H9 (cell line): Measurements from ENCODE around the gene KLHDC10. TPM values are rescaled to one million over a fixed set of nuclear protein-coding genes. Genes with fewer than 3 reads are reported as not detected.

Experiments
- DNase-seq: peaks from one replicate; pipeline ENCODE4 v3.0.0-alpha.2; 2017
- H2AFZ ChIP-seq: one replicate; pipeline ENCODE4 v1.6.1; 2013; ENCODE audit warnings: mild to moderate bottlenecking, low read length, control low read depth, moderate library complexity
- H2AK5ac ChIP-seq: 2 replicates; pipeline ENCODE4 v1.6.1; 2013; ENCODE audit warnings: low read length, control low read depth, mixed read lengths; ENCODE audit not compliant: insufficient read length
- H2BK120ac ChIP-seq: one replicate; pipeline ENCODE4 v1.6.1; 2013; ENCODE audit warnings: low read depth, mild to moderate bottlenecking, low read length, control low read depth, inconsistent platforms; ENCODE audit not compliant: poor library complexity, severe bottlenecking
- H2BK12ac ChIP-seq: 2 replicates; pipeline ENCODE4 v1.6.1; 2013; ENCODE audit warnings: low read length, control low read depth, mixed read lengths, low read depth; ENCODE audit not compliant: insufficient read length
- H2BK15ac ChIP-seq: 2 replicates; pipeline ENCODE4 v1.6.1; 2013; ENCODE audit warnings: low read depth, low read length, control low read depth
- H2BK20ac ChIP-seq: one replicate; pipeline ENCODE4 v1.6.1; 2013; ENCODE audit warnings: low read depth, mild to moderate bottlenecking, low read length, control low read depth, inconsistent platforms; ENCODE audit not compliant: poor library complexity, severe bottlenecking
- H2BK5ac ChIP-seq: 2 replicates; pipeline ENCODE4 v1.6.1; 2013; ENCODE audit warnings: low read length, control low read depth, mixed read lengths; ENCODE audit not compliant: insufficient read length
- H3K14ac ChIP-seq: 2 replicates; pipeline ENCODE4 v1.6.1; 2013; ENCODE audit warnings: low read length, control low read depth; ENCODE audit not compliant: insufficient read depth
- H3K18ac ChIP-seq: 2 replicates; pipeline ENCODE4 v1.6.1; 2013; ENCODE audit warnings: low read depth, mild to moderate bottlenecking, mixed read lengths, low read length, control low read depth; ENCODE audit not compliant: insufficient read length
- H3K23ac ChIP-seq: 2 replicates; pipeline ENCODE4 v1.6.1; 2013; ENCODE audit warnings: low read length, control low read depth, mixed read lengths, low read depth; ENCODE audit not compliant: insufficient read length
- H3K23me2 ChIP-seq: 2 replicates; pipeline ENCODE4 v1.6.1; 2013; ENCODE audit warnings: low read depth, mild to moderate bottlenecking, mixed read lengths, low read length, control low read depth; ENCODE audit not compliant: insufficient read length, poor library complexity, severe bottlenecking
- H3K27ac ChIP-seq: 2 replicates; pipeline ENCODE4 v1.5.1; 2013; ENCODE audit warnings: low read length, control low read depth, mixed read lengths, low read depth; ENCODE audit not compliant: insufficient read length
- H3K27me3 ChIP-seq: 2 replicates; pipeline ENCODE4 v1.6.1; 2013; ENCODE audit warnings: low read length, control low read depth, inconsistent platforms; ENCODE audit not compliant: insufficient read depth
- H3K4ac ChIP-seq: 2 replicates; pipeline ENCODE4 v1.6.1; 2013; ENCODE audit warnings: low read depth, mild to moderate bottlenecking, control low read depth, inconsistent platforms, low read length, moderate library complexity
- H3K4me1 ChIP-seq: 2 replicates; pipeline ENCODE4 v1.6.1; 2013; ENCODE audit warnings: low read length, control low read depth, inconsistent platforms; ENCODE audit not compliant: insufficient read depth
- H3K4me2 ChIP-seq: 2 replicates; pipeline ENCODE4 v1.6.1; 2013; ENCODE audit warnings: low read length, control low read depth, mixed read lengths; ENCODE audit not compliant: insufficient read length, insufficient read depth
- H3K56ac ChIP-seq: 2 replicates; pipeline ENCODE4 v1.6.1; 2013; ENCODE audit warnings: low read depth, mild to moderate bottlenecking, mixed read lengths, low read length, control low read depth; ENCODE audit not compliant: insufficient read length
- H3K79me1 ChIP-seq: 2 replicates; pipeline ENCODE4 v1.6.1; 2013; ENCODE audit warnings: low read depth, mild to moderate bottlenecking, moderate library complexity, low read length, control low read depth, inconsistent platforms; ENCODE audit not compliant: insufficient read depth, poor library complexity, severe bottlenecking
- H3K79me2 ChIP-seq: 2 replicates; pipeline ENCODE4 v1.6.1; 2013; ENCODE audit warnings: low read length, control low read depth, inconsistent platforms; ENCODE audit not compliant: insufficient read depth
- H3K9ac ChIP-seq: 2 replicates; pipeline ENCODE4 v1.6.1; 2013; ENCODE audit warnings: low read length, control low read depth, mixed read lengths; ENCODE audit not compliant: insufficient read length; ENCODE audit errors: extremely low read depth
- H3K9me3 ChIP-seq: one replicate; pipeline ENCODE4 v1.6.1; 2013; ENCODE audit warnings: low read depth, low read length, inconsistent platforms; ENCODE audit not compliant: control insufficient read depth
- H3T11ph ChIP-seq: one replicate; pipeline ENCODE4 v1.6.1; 2013; ENCODE audit warnings: mild to moderate bottlenecking, low read length, control low read depth, inconsistent platforms
- H4K20me1 ChIP-seq: one replicate; pipeline ENCODE4 v1.6.1; 2013; ENCODE audit not compliant: control insufficient read depth, insufficient read length, insufficient read depth
- H4K5ac ChIP-seq: 2 replicates; pipeline ENCODE4 v1.6.1; 2013; ENCODE audit warnings: low read depth, mild to moderate bottlenecking, mixed read lengths, low read length, control low read depth; ENCODE audit not compliant: insufficient read length
- H4K8ac ChIP-seq: replicated peaks from 2 replicates; pipeline ENCODE4 v1.6.1; 2013; ENCODE audit warnings: low read length, control low read depth, mixed read lengths, low read depth; ENCODE audit not compliant: insufficient read length
- H4K91ac ChIP-seq: 2 replicates; pipeline ENCODE4 v1.6.1; 2013; ENCODE audit warnings: low read depth, mild to moderate bottlenecking, moderate library complexity, mixed read lengths, low read length, control low read depth; ENCODE audit not compliant: insufficient read length
- H3K27ac Mint-ChIP-seq, 3 experiments: 2 replicates in 2 of 3; 3 replicates in 1 of 3; pipeline ENCODE4 v1.8.0; 2020 to 2021; ENCODE audit warnings: mixed read lengths in 3 of 3, mild to moderate bottlenecking in 1 of 3, moderate library complexity in 1 of 3
- H3K27me3 Mint-ChIP-seq: 2 replicates; pipeline ENCODE4 v1.8.0; 2021; ENCODE audit warnings: low read depth, mild to moderate bottlenecking, moderate library complexity, mixed read lengths
- H3K36me3 Mint-ChIP-seq, 3 experiments: 2 replicates in 2 of 3; 3 replicates in 1 of 3; pipeline ENCODE4 v1.8.0; 2020 to 2021; ENCODE audit warnings: low read depth in 3 of 3, mixed read lengths in 3 of 3; ENCODE audit not compliant: insufficient read depth in 1 of 3
- H3K4me1 Mint-ChIP-seq, 2 experiments: 2 replicates each; pipeline ENCODE4 v1.8.0; 2020; ENCODE audit warnings: mixed read lengths in 2 of 2
- H3K4me3 Mint-ChIP-seq, 2 experiments: 2 replicates in 1 of 2; 3 replicates in 1 of 2; pipeline ENCODE4 v1.8.0; 2020 to 2021; ENCODE audit warnings: mild to moderate bottlenecking in 2 of 2, mixed read lengths in 2 of 2, moderate library complexity in 1 of 2
- H3K9me3 Mint-ChIP-seq, 2 experiments: 2 replicates in 1 of 2; 3 replicates in 1 of 2; pipeline ENCODE4 v1.8.0; 2020; ENCODE audit warnings: mild to moderate bottlenecking in 2 of 2, mixed read lengths in 2 of 2, moderate library complexity in 1 of 2
- CTCF ChIP-seq: fragments of 200-600 bp; sonication (generic); conservative IDR thresholded peaks from 3 replicates; pipeline ENCODE4 v1.8.0; 2021; ENCODE audit warnings: antibody characterized with exemption, mild to moderate bottlenecking
- WGBS: extraction: QIAGEN DNeasy Blood & Tissue Kit; methylation state at CpG from one replicate; pipeline ENCODE4 v1.1.7; 2013; ENCODE audit warnings: missing lambda C conversion rate, low lambda C conversion rate, mixed read lengths; ENCODE audit not compliant: insufficient read length; ENCODE audit errors: extremely low coverage; 5-methylcytosine and 5-hydroxymethylcytosine counted together
- total RNA-seq: library from RNA; stranded (reverse); gene quantifications from 2 replicates; pipeline ENCODE4 v1.2.1, GENCODE V29; 2021

KLHDC10 gene
- total RNA-seq, 1 experiment from 2014 or later = 17.3 TPM

- H4K20me1 ChIP-seq = no peaks in the 10 kb centered on the region
- H3K56ac ChIP-seq = no peak overlapping the region
- no peak overlapping the region for H2BK20ac ChIP-seq
- H3K14ac ChIP-seq = no peak overlapping the region
- no peak overlapping the region for H3K27ac Mint-ChIP-seq
- H4K91ac ChIP-seq = no peak overlapping the region
- H3K9me3 ChIP-seq = no peaks in the 10 kb centered on the region
- no peak overlapping the region for H2BK15ac ChIP-seq
- H3K4me1 Mint-ChIP-seq = peaks cover 0 to 4% of the 10 kb centered on the region in 2 experiments; a peak in 1 of 4 replicates
- H3K79me1 ChIP-seq = no peaks in the 10 kb centered on the region
- no peak overlapping the region for H2AFZ ChIP-seq
- no peak overlapping the region for H3K4me2 ChIP-seq
- no peaks in the 10 kb centered on the region for H3K27me3 ChIP-seq
- H2AK5ac ChIP-seq = no peak overlapping the region
- no peak overlapping the region for H2BK12ac ChIP-seq
- WGBS = no CpG with 5 or more reads among the region's 1 CpG
- no peak overlapping the region for H3K4ac ChIP-seq
- no peaks in the 10 kb centered on the region for H3K4me1 ChIP-seq
- no peak overlapping the region for H2BK120ac ChIP-seq
- H3K18ac ChIP-seq = no peak overlapping the region
- no peaks in the 10 kb centered on the region for H3K23me2 ChIP-seq
- H3K27me3 Mint-ChIP-seq = 0 out of 2 replicates have a peak, but pooled peaks cover 1% of the 10 kb centered on the region
- H3K9ac ChIP-seq = no peak overlapping the region
- TF ChIP-seq CTCF = no peak
- no peak for DNase-seq
- no peak overlapping the region for H3K4me3 Mint-ChIP-seq
- no peak overlapping the region for H3T11ph ChIP-seq
- H3K79me2 ChIP-seq = no peaks in the 10 kb centered on the region
- no peaks in the 10 kb centered on the region for H3K9me3 Mint-ChIP-seq
- H2BK5ac ChIP-seq = no peak overlapping the region
- no peak overlapping the region for H3K23ac ChIP-seq
- H3K27ac ChIP-seq = no peak overlapping the region
- H3K36me3 Mint-ChIP-seq = no peaks in the 10 kb centered on the region
- no peak overlapping the region for H4K8ac ChIP-seq
- H4K5ac ChIP-seq = no peak overlapping the region
Observed at GRCh38 chr7:130062246-130062645, 8.1 kb upstream of the KLHDC10 start.
